Measurements from ENCODE around the gene APBB1.

APBB1 gene

DNA sequence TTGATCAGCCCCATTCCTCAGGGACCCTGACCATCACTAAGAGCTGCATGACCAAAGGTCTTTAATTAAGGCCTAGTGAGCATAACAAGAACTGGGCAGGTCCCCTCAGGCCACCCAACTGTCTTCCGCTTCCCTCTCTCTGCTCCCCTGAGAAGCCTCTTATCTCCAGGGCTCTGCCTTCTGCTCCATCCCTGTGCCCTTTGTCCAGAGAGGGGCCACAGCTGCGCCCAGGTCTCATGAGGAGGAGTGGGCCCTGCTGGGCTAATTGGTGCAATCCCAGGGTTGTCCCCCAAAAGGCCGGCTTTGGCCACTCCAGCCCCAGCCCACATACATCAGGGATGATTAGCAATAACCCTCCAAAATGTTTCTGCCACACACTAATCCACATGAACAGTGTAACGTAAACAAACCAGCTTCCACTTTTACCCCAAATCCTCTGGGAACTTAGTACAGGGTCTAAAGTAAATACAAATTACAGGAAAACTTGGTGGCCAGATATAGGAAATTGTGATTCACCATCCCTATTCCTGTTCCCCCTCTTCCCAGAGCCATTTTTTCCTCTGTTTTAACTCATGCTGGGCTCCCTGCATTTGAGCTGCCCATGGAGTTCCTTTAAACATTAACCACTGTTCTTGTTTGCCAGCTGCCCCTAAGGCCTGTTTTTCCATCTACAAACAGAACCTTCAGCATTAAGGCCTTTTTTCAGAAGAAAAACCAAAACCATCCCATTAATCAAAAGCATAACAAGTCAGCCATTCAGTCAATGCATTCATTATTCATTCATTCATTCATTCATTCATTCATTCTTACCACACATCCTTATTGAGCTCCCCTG is 64.0 kb downstream of the APBB1 start:
- TF ChIP-seq, protein P1, sequence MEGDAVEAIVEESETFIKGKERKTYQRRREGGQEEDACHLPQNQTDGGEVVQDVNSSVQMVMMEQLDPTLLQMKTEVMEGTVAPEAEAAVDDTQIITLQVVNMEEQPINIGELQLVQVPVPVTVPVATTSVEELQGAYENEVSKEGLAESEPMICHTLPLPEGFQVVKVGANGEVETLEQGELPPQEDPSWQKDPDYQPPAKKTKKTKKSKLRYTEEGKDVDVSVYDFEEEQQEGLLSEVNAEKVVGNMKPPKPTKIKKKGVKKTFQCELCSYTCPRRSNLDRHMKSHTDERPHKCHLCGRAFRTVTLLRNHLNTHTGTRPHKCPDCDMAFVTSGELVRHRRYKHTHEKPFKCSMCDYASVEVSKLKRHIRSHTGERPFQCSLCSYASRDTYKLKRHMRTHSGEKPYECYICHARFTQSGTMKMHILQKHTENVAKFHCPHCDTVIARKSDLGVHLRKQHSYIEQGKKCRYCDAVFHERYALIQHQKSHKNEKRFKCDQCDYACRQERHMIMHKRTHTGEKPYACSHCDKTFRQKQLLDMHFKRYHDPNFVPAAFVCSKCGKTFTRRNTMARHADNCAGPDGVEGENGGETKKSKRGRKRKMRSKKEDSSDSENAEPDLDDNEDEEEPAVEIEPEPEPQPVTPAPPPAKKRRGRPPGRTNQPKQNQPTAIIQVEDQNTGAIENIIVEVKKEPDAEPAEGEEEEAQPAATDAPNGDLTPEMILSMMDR (conservative IDR thresholded peaks at IDR 0.05; ENCODE audit: low read depth, low read length), result no peak
- no peak for DNase-seq (ENCODE audit: low read depth)
- no peak overlapping the region for H3K4me3 ChIP-seq (ENCODE audit: low read depth, low read length)

DNA sequence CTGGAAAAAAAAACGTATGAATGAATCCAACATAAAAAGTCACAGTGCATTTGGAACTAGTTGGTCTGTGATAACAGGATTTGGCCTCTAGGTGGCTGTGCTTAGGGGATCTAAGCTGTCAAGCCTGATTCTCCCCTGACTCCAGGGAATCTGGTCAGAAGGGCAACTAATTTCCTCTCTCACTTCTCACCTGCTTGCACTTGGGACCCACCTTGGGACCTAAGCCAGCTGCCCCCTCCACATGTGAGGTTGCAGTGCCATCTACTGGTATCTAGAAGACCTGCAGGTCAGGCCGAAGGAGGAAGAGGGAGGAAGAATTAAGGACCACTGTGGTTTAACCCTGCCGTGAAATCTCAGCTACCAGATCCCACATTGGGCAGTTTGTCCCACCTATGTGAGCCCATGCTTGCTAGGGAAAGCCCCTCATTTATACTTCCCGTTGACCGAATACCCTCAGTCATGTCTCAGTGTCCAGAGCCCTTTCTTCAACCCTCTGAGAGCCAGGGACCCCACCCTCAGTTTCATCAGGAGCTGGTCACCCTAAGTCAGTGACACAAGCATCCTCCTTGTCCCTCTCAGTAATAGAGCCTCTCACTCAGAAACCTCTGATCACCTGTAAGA is 65.4 kb downstream of the APBB1 start:
- DNase-seq (ENCODE audit: low read depth), result peak; percentile 60
- TF ChIP-seq, protein P1 (conservative IDR thresholded peaks at IDR 0.05; ENCODE audit: low read depth, low read length), result peak; percentile 97
- H3K4me3 ChIP-seq (ENCODE audit: low read depth, low read length), result no peak overlapping the region

- TF ChIP-seq, protein P1 (conservative IDR thresholded peaks at IDR 0.05; ENCODE audit: low read depth, low read length), result no peak
- DNase-seq (ENCODE audit: low read depth), result no peak
- no peak overlapping the region for H3K4me3 ChIP-seq (ENCODE audit: low read depth, low read length)
Observed at GRCh38 chr11:6351782-6352382, 67.0 kb downstream of the APBB1 start.

- TF ChIP-seq, protein P1 (conservative IDR thresholded peaks at IDR 0.05; ENCODE audit: low read depth, low read length), result no peak
- no peak for DNase-seq (ENCODE audit: low read depth)
- no peak overlapping the region for H3K4me3 ChIP-seq (ENCODE audit: low read depth, low read length)
Observed at GRCh38 chr11:6350486-6350885, 68.4 kb downstream of the APBB1 start.

- no peak overlapping the region for H3K4me3 ChIP-seq (ENCODE audit: low read depth, low read length)
- DNase-seq (ENCODE audit: low read depth), result no peak
- TF ChIP-seq, protein P1 (conservative IDR thresholded peaks at IDR 0.05; ENCODE audit: low read depth, low read length), result no peak
Observed at GRCh38 chr11:6350043-6350442, 68.9 kb downstream of the APBB1 start.

GRCh38 chr11:6345366-6345765 is 73.5 kb downstream of the APBB1 start:
- H3K4me3 ChIP-seq (ENCODE audit: low read depth, low read length), result no peak overlapping the region
- no peak for DNase-seq (ENCODE audit: low read depth)
- TF ChIP-seq, protein P1 (conservative IDR thresholded peaks at IDR 0.05; ENCODE audit: low read depth, low read length), result no peak

Measured in choroid plexus epithelial cell (primary cell).